GM18505 (cell line): ENCODE measurements around the gene CATSPERE.
"Not testable (repeated sequence)": the region's sequence is repeated elsewhere in the genome, so short reads cannot be mapped to it uniquely, and the experiment has no call there.

Source experiments
- ATAC-seq: cut with Tn5 transposase; IDR thresholded peaks from one replicate; pipeline ENCODE4 v1.9.1; 2021; ENCODE audit not compliant: unreplicated experiment
- POLR2A ChIP-seq: IDR thresholded peaks from 4 replicates; pipeline ENCODE4 v1.6.1; 2011; ENCODE audit warnings: borderline replicate concordance; ENCODE audit not compliant: insufficient read depth, insufficient read length; ENCODE audit errors: extremely low read depth

The CATSPERE gene

GRCh38 chr1:244642526-244642925, 181.5 kb downstream of the CATSPERE start:
- no peak for ATAC-seq
- TF ChIP-seq POLR2A, result no peak

DNA sequence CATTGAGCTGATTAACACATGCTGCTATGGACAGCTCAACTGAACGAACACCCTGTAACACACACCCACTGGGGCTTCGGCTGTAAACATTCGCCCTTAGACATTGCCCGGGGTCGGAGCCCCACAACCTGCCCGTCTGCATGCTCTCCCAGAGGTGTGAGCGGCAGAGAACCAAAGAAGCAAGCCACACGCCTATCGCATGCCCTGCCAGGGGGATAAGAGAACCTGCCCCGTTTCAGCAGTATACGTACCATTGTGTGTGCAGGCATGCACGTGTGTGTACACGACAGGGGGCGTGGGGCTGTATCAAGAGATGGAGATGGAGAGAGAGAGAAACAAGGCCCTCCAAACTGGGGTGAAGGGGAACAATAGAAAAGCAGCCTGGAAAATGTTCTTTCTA, 181.9 kb downstream of the CATSPERE start:
- no peak for TF ChIP-seq POLR2A
- no peak for ATAC-seq

DNA sequence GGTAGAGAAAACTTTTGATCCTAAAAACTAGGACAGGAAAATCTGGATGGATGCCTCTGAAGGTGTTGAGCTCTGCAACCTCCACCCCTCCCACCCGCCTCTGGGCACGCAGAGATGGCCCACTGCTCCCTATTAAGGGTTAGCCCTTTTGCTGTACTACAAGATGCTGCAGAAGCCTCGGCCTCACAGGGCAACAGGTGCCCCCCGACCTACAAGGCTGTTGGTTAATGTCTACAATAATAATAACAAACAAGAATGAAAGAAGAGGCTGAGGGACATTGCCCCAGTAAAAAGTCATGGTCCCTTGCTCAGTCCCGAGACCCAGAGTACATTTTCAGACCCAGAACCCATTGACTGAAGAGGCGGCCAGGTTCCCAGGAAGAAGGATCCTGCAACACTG, 184.3 kb downstream of the CATSPERE start:
- no peak for TF ChIP-seq POLR2A
- ATAC-seq, result no peak

DNA sequence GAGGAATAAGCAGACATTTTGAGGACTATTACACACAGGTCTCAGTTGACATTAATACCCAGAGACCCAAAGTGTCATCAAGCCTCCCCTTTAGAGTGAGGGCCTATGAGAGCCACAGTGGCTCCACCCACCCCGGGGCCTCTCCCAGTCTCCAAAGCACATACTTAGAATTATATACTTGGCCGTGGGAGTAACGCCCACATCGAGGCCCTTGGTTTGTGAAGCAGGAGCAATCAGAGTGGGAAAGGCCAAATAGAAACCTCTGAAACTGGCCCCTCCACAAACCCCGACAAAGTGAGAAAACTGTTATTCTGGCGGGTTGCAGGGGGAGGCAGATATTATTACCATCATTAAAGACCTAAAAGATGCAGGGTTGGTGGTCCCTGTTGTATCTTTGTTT, 184.8 kb downstream of the CATSPERE start:
- ATAC-seq, result no peak
- no peak for TF ChIP-seq POLR2A

GRCh38 chr1:244647819-244648218, 186.7 kb downstream of the CATSPERE start:
- no peak for TF ChIP-seq POLR2A
- no peak for ATAC-seq

DNA sequence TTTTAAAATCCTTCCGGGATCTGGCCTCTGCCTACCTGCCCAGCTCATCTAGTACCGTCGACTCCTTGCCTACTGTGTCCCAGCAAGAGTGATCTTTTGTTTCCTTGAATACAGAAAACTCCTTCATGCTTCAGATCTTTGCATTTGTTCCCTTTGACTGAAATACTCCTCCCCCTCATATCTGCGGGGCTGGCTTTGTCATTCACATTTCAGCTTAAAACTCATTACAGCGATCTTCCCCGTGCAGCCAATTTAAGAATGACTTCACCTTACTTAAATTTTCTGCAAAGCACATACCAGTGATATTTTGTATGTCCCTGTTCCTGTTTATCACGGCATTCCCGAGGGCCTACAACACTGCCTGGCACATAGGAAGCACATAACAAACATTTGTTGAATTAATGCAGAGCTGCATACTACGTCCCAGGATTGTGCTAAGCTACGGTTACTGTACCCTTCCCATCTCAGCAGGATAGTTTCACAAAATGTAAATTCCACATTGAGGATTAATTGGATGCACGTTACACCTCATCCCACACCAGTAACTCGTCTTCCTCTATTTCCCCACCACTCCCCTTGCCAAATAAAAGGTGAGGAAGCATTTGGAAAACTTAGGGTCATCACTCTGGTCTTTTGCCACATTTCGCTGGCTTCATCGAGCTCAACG, 191.0 kb downstream of the CATSPERE start:
- ATAC-seq, result no peak
- TF ChIP-seq POLR2A, result no peak

DNA sequence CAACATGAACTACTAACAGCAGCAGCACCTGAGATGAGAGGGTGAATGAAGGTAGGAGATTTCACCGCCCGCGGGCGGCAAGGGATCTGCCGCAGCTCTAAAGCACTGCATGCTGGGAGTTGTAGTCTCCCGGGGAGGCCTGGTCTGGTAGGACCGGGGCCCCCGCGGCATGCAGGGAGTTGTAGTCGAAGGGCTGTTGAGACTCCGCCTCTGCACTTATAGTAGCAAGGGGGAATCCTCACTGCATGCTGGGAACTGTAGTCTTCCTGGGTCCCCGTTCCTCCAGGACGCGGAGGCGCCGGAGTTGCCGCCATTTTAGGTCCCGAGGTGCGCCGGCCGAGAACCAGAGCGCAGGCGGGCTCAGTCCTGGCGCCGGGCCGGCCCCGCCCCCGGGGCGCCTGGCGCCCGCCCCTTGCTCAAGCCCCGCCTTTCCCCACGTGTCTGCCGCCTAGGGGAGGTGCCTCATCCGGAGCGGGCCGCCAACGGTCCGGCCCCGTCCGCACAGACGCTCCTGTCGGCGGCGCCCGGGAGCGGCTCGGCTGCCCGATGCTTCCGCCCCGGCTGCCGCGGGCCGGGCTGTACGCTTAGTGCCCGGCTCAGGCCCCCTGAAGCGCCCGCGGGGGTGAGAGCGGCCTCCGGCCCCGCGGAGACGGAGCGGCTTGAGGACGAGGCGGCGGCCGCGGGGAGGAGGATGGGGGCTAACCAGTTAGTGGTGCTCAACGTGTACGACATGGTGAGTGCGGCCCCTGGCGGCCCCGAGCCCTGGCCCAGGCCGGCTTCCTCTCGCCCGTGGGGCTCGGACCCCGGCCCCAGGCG, 191.8 kb downstream of the CATSPERE start, which contains the start of gene DESI2:
DESI2 (plus strand) TSS at position 504 of the 816 bp plus-strand sequence; CDS start at position 692, 188 bp downstream.
- peak; percentile 95 for ATAC-seq
- TF ChIP-seq POLR2A, result peak; percentile 97

DNA sequence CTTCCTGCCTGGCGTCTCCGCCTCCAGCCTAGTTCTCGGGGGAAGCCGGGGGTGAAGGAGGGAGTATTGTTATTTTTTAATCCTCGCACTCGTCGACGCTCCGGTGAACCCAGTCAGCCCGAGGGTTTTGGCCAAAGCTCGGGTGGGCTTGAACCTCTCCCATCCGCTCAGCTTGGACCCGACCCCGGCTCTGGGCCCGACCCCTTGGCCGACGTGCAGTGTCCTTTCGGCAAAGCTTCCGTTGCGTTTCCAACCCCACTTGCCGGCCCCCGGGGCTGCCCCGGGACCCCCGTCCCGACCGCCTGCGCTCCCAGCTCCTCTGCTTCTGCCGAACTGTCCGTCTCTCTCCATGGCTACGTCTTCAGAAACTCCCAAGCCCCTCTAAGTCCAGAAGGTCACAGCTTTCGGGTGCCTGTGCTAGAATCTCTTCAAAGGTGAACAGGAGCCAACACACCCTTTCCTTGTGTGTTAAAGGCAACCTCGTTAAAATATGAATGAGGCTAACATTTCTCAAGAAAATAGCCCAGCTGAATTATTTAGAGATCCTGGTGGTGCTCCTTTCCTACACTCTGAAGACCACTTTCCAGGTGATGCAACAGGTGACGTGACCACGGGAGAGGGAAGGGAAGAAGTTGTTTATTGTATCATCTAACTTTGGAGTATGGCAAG, 192.5 kb downstream of the CATSPERE start:
- TF ChIP-seq POLR2A, result no peak
- no peak for ATAC-seq

- no peak for ATAC-seq
- no peak for TF ChIP-seq POLR2A
Measured at GRCh38 chr1:244654108-244655038, 193.3 kb downstream of the CATSPERE start.

DNA sequence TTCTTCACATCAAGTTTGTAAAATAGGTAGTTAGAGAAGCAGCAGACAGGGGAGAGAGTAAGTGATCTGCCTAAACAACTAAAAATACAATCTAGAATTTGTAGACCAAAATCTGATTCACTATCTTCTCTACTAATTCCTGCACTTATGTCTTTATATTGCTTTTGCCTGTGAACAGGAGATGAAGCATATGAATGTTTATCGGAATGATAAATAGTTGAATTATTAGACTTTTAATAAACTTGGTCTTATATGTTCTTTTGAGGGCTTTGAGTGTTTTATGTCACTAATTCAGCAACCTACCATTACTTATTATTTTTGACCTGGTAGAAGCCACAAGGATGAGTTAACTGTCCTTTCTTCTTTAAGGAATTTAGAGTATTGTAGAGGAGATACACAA, 194.1 kb downstream of the CATSPERE start:
- TF ChIP-seq POLR2A, result no peak

DNA sequence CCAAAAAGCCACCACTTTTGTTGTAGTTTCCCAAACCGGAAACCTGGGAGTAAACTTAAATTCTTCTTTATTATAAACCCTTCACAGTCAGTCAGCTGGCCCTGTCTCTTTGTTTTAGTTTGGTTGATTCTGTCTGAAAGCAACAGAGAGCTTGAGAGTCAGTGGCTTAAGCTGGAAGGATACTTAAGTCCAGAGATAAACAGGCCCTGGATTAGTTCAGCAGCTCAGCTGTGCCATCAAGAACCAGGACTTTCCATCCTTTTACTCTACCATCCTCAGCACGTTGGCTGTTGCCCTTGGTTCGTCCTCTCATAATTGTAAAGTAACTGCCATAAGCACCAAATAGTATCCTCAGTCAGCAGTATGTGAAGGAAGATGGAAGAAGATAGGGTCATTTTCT, 196.3 kb downstream of the CATSPERE start:
- ATAC-seq, result no peak
- no peak for TF ChIP-seq POLR2A

More for the DNA sequence above, 194.1 kb downstream of the CATSPERE start:
- ATAC-seq, result no peak

DNA sequence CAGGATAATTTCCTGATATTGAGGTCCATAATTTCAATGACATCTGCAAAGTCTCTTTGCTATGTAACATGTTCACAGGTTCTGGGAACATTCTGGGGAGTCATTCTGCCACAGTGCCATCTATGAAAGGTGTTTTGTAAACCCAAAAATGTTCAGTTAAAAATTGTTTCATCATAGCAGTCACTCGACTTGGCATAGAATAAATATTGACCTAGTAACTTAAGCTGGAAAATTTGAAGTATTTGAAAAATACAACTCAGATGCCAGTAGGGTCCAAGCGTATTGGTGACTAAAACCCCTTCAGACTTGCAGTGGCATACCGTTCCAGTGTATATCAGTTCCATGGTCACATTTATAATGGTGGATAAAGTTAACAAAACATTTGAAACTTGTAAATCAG, 198.6 kb downstream of the CATSPERE start:
- ATAC-seq, result no peak
- TF ChIP-seq POLR2A, result no peak

- no peak for ATAC-seq
- TF ChIP-seq POLR2A, result no peak
Measured at GRCh38 chr1:244660595-244660994, 199.5 kb downstream of the CATSPERE start.

- not testable (repeated sequence) for ATAC-seq
Measured at GRCh38 chr1:244661569-244662312, 200.7 kb downstream of the CATSPERE start.
